Measurements from ENCODE around the gene BCAS4. TPM values are rescaled to one million over a fixed set of nuclear protein-coding genes. Genes with fewer than 3 reads are reported as not detected.

The BCAS4 gene
- total RNA-seq, 6 experiments from 2014 or later = 0.31 to 1.4 (median 0.60) TPM

DNA sequence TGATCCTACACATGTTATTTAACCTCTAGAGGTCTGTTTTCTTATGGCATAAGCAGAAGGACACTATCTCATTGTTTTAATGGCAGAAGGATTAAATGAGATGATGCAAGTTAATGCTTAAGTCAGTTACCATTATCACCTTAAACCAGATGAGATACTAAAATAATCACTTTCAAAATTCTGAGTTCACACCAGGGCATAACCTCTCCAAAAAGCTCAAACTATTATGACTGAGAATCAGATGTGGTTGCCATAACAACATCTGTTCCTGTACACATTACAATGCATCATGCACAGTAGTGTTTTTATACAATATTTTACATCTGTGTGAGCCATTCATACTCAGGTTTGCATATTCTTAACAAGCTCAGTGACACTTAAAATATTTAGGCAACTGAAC is 126.1 kb downstream of the BCAS4 start:
- Histone ChIP-seq H3K36me3 (peaks cover 0 to 6% (median 0%) of the 10 kb centered on the region in 4 donors), H3K9me3 (no peaks in the 10 kb centered on the region), H3K27me3 (no peaks in the 10 kb centered on the region), H3K4me1 (peaks cover 0 to 28% (median 5%) of the 10 kb centered on the region in 4 donors), H3K4me3 (no peak overlapping the region), H3K27ac (no peak overlapping the region)
- TF ChIP-seq POLR2A (IDR thresholded peaks at IDR 0.05) = no peak
- TF ChIP-seq, protein P1, sequence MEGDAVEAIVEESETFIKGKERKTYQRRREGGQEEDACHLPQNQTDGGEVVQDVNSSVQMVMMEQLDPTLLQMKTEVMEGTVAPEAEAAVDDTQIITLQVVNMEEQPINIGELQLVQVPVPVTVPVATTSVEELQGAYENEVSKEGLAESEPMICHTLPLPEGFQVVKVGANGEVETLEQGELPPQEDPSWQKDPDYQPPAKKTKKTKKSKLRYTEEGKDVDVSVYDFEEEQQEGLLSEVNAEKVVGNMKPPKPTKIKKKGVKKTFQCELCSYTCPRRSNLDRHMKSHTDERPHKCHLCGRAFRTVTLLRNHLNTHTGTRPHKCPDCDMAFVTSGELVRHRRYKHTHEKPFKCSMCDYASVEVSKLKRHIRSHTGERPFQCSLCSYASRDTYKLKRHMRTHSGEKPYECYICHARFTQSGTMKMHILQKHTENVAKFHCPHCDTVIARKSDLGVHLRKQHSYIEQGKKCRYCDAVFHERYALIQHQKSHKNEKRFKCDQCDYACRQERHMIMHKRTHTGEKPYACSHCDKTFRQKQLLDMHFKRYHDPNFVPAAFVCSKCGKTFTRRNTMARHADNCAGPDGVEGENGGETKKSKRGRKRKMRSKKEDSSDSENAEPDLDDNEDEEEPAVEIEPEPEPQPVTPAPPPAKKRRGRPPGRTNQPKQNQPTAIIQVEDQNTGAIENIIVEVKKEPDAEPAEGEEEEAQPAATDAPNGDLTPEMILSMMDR (IDR thresholded peaks at IDR 0.05) = no peak
- DNase-seq (no peak), ATAC-seq (no peak)
- intact Hi-C loops (cut with DNase I) = no loop called here

DNA sequence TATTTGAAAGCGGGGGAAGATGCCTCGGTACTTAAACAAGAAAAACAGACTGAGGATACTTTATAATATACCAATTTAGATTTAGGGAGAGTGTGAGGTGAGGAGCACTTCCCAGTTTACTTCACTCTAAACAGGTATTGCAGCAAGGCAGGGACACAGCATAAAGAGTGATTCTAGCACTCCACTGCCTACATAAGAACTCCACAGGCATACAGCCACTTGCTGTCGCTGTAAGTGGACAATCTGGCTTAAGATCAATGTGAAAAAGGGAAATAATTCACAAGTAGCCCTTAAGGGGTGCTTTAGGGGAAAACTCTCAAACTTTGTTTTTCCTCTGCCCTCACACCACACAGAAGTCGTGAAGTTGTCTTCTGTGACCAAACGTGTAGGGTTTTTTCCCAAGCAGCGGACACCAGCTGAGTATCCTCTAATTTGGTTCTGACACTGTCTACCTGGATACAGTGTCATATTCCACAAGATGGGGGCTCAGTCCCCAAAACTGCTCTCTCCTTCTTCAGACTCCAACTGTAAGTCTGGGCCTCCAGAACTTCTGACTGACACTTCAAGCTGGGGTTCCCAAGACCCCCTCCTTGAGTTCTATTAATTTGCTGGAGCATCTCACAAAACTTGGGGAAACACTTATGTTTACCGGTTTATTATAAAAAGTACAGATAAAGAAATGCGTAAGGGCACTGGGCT is 127.1 kb downstream of the BCAS4 start:
- intact Hi-C loops (cut with DNase I) = no loop called here
- Histone ChIP-seq H3K27ac (no peak overlapping the region), H3K4me1 (peaks cover 0 to 28% (median 5%) of the 10 kb centered on the region in 4 donors), H3K9me3 (no peaks in the 10 kb centered on the region), H3K27me3 (no peaks in the 10 kb centered on the region), H3K36me3 (peaks cover 0 to 6% (median 1%) of the 10 kb centered on the region in 4 donors), H3K4me3 (no peak overlapping the region)
- WGBS (ENCODE audit: insufficient coverage, low coverage, low lambda C conversion rate, missing lambda C conversion rate) = 78% methylated on average over 7 of the region's 8 CpGs
- ATAC-seq (no peak), DNase-seq (no peak)
- TF ChIP-seq, protein P1 (IDR thresholded peaks at IDR 0.05) = no peak
- TF ChIP-seq POLR2A (IDR thresholded peaks at IDR 0.05) = no peak

DNA sequence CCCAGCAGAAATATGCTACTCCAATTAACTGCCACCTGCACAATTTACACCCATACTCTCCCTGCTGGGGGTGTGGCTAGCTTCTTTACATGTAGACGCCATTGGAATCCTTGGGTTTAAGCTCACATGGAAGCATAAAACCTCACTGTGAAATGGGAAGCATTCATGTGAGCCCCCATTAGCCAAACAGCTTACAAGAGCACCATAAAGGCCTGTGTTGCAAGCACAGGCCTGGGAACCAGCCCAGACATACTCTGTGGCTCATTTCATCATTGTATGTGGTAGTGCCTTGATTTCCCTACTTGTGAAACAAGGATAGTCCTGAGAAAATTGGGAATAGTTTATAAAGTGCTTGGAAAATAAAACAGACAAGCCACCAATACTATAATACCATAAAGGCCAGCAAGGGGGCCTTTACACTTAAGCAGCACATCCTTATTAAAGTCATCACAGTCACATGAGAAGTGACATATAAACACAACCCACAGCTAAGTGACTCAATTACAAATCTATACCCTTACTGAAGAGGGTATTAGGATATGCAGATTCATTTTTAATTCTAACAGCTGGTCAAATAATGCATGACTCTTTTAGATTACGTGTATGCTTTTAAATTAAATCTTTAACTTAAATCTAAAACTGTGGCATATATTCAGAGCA is 129.5 kb downstream of the BCAS4 start:
- Histone ChIP-seq H3K27me3 (no peaks in the 10 kb centered on the region), H3K4me1 (peaks cover 0 to 32% (median 3%) of the 10 kb centered on the region in 4 donors), H3K4me3 (no peak overlapping the region), H3K27ac (no peak overlapping the region), H3K36me3 (peaks cover 0 to 6% (median 1%) of the 10 kb centered on the region in 4 donors), H3K9me3 (no peaks in the 10 kb centered on the region)
- 71% methylated on average over 2 of the region's 2 CpGs for WGBS (ENCODE audit: insufficient coverage, low coverage, low lambda C conversion rate, missing lambda C conversion rate)
- no peak for ATAC-seq
- intact Hi-C loops (cut with DNase I) = no loop called here
- no peak for DNase-seq
- no peak for TF ChIP-seq POLR2A (IDR thresholded peaks at IDR 0.05)
- TF ChIP-seq, protein P1 (IDR thresholded peaks at IDR 0.05) = no peak

DNA sequence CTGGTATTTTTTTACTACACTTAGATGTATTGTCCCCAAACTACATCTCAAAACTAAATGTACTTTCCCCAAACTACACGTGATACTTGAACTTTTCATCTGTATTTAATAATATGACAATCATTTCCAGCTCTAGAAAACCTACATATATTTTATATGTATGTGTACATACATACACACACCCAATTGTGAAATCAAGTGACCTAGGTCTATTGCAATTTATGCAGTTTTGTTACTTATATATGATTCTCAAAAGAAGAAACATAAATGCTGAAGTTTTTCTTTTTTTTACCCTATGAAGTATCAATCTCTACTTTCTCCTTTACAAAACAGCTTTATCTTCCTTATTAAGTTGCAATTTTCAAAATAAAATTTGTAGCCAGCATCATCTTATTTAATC is 131.7 kb downstream of the BCAS4 start:
- intact Hi-C loops (cut with DNase I) = no loop called here
- no peaks in the 10 kb centered on the region for H3K27me3 ChIP-seq
- TF ChIP-seq, protein P1 (IDR thresholded peaks at IDR 0.05) = no peak
- no peak for TF ChIP-seq POLR2A (IDR thresholded peaks at IDR 0.05)
- peaks cover 0 to 32% (median 3%) of the 10 kb centered on the region in 4 donors for H3K4me1 ChIP-seq
- WGBS (ENCODE audit: insufficient coverage, low coverage, low lambda C conversion rate, missing lambda C conversion rate) = 53% methylated on average over 1 of the region's 1 CpG
- no peaks in the 10 kb centered on the region for H3K9me3 ChIP-seq
- no peak overlapping the region for H3K27ac ChIP-seq
- no peak for ATAC-seq
- H3K36me3 ChIP-seq = peaks cover 0 to 6% (median 1%) of the 10 kb centered on the region in 4 donors
- no peak for DNase-seq
- no peak overlapping the region for H3K4me3 ChIP-seq

Small RNA genes within 50 kb of the gene (small RNA-seq; reads per million reads assigned to genes)
- gene TMSB4XP6 = 0 reads per million in 2 experiments

Other genes with a start within 250 kb of the BCAS4 start
- 10 to 100 TPM in 2 of 6 experiments, 1 to 10 TPM in 4; 4.8 to 13.8 (median 8.9) TPM for gene RIPOR3, start 103.5 kb upstream of the BCAS4 start, total RNA-seq
- gene PARD6B, start 63.5 kb upstream of the BCAS4 start, total RNA-seq = 10 to 100 TPM in 2 of 6 experiments, 1 to 10 TPM in 4; 6.6 to 11.1 (median 8.5) TPM
- 10 to 100 TPM; 19.8 to 25.9 (median 23.1) TPM for gene ADNP, start 136.4 kb downstream of the BCAS4 start, total RNA-seq
- 10 to 100 TPM; 16.6 to 40.4 (median 21.2) TPM for gene DPM1, start 163.5 kb downstream of the BCAS4 start, total RNA-seq
- gene MOCS3, start 163.8 kb downstream of the BCAS4 start, total RNA-seq = 1 to 10 TPM; 2.3 to 3.2 (median 2.7) TPM
- gene KCNG1, start 228.0 kb downstream of the BCAS4 start, total RNA-seq = under 1 TPM in 5 of 6 experiments, not detected in 1; 0.18 to 0.51 (median 0.22) TPM

Measured in right lobe of liver (tissue), 6 donors.